Loucy (cell line): Measurements from ENCODE around the gene CPEB1.

ENCODE experiments used
- CTCF ChIP-seq: fragments of 200-600 bp; sonication (generic); conservative IDR thresholded peaks from 2 replicates; pipeline ENCODE4 v1.5.1; 2014; ENCODE audit warnings: mild to moderate bottlenecking, antibody characterized with exemption, low read length
- EZH2phosphoT487 ChIP-seq: fragments of 200-600 bp; IDR thresholded peaks from 2 replicates; pipeline ENCODE4 v1.6.1; 2018; ENCODE audit warnings: antibody characterized with exemption, mild to moderate bottlenecking, moderate library complexity, borderline replicate concordance

DNA sequence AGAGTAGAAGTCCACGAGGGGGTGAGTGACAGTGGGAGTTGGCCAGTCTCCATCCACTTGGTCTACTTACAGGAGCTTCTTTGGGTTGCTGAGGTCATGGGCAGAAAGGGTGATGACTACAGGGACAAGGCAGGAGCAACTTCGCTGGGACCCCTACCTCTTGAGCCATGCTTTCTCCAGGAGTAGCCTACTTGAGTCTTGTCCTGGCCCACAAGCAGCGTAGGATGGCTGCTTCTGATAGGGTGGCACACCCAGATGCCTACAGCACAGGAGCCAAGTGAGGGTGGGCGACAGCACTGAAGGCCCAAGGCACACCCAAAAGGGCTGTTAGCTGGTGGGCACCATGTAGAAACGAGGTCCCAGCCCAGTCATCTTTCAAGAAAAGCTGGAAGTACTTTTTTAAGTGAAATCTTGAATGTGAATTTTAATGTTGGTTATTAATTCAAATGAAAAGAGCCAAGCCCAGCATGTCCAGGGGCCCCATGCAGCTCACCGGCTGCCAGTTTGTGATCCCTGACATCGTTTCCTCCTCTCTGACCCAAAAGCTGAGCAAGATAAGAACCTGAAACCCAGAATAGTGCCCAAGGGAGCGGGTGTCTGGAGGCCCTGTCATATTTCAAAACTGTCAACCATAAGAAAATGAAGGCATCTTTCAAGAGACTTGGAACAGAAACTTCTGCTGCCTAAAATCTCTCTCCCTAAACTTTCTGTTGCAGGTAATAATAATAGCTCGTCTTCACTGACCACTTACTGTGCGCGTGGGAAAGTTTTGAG lies 2.2 kb upstream of the CPEB1 start:
- no peak for TF ChIP-seq CTCF
- no peak for TF ChIP-seq EZH2phosphoT487
